Astrocyte (in vitro differentiated cells and primary cell): ENCODE data around the gene TMC5. TPM values are rescaled to one million over a fixed set of nuclear protein-coding genes. Genes with fewer than 3 reads are reported as not detected.

Experiments
- DNase-seq: peaks from one replicate; pipeline ENCODE4 v3.0.0-alpha.2; 2010; ENCODE audit warnings: low read depth
- FAIRE-seq: peaks from 2 replicates; lab custom pipeline; 2011; peaks lifted over from hg19 to GRCh38; lab: Jason Lieb, UNC
- H2AFZ ChIP-seq: 2 replicates; pipeline ENCODE4 v1.6.0; 2012; ENCODE audit warnings: low read depth, low read length, inconsistent platforms
- H3K27ac ChIP-seq: 2 replicates; pipeline ENCODE4 v1.5.1; 2011; ENCODE audit warnings: low read depth, low read length, inconsistent platforms
- H3K27me3 ChIP-seq: 2 replicates; pipeline ENCODE4 v1.6.0; 2011; ENCODE audit warnings: low read length, inconsistent platforms; ENCODE audit not compliant: insufficient read depth
- H3K36me3 ChIP-seq: 2 replicates; pipeline ENCODE4 v1.5.1; 2011; ENCODE audit warnings: low read length, inconsistent platforms; ENCODE audit not compliant: insufficient read depth
- H3K4me1 ChIP-seq: 2 replicates; pipeline ENCODE4 v1.5.1; 2011; ENCODE audit warnings: low read length, inconsistent platforms; ENCODE audit not compliant: insufficient read depth
- H3K4me2 ChIP-seq: 2 replicates; pipeline ENCODE4 v1.6.0; 2012; ENCODE audit warnings: low read length, inconsistent platforms
- H3K4me3 ChIP-seq: 2 replicates; pipeline ENCODE4 v1.5.1; 2011; ENCODE audit warnings: low read depth, mild to moderate bottlenecking, low read length, inconsistent platforms; ENCODE audit not compliant: insufficient read depth
- H3K79me2 ChIP-seq: 2 replicates; pipeline ENCODE4 v1.6.0; 2012; ENCODE audit warnings: mild to moderate bottlenecking, low read length, inconsistent platforms; ENCODE audit not compliant: insufficient read depth
- H3K9ac ChIP-seq: 2 replicates; pipeline ENCODE4 v1.6.0; 2012; ENCODE audit warnings: mild to moderate bottlenecking, low read length, inconsistent platforms
- H3K9me3 ChIP-seq: 2 replicates; pipeline ENCODE4 v1.5.1; 2012; ENCODE audit warnings: low read depth, mild to moderate bottlenecking, low read length, inconsistent platforms; ENCODE audit not compliant: insufficient read depth
- H4K20me1 ChIP-seq: 2 replicates; pipeline ENCODE4 v1.6.0; 2012; ENCODE audit warnings: low read length, inconsistent platforms; ENCODE audit not compliant: insufficient read depth
- H3K27ac Mint-ChIP-seq: one replicate; pipeline ENCODE4 v1.8.0; 2021; ENCODE audit warnings: mild to moderate bottlenecking, mixed read lengths; ENCODE audit not compliant: unreplicated experiment
- H3K27me3 Mint-ChIP-seq: one replicate; pipeline ENCODE4 v1.8.0; 2021; ENCODE audit warnings: low read depth, mixed read lengths; ENCODE audit not compliant: unreplicated experiment
- H3K36me3 Mint-ChIP-seq: one replicate; pipeline ENCODE4 v1.8.0; 2021; ENCODE audit warnings: low read depth, mixed read lengths; ENCODE audit not compliant: unreplicated experiment
- H3K4me1 Mint-ChIP-seq: one replicate; pipeline ENCODE4 v1.8.0; 2021; ENCODE audit warnings: low read depth, mixed read lengths; ENCODE audit not compliant: unreplicated experiment
- H3K4me3 Mint-ChIP-seq: one replicate; pipeline ENCODE4 v1.8.0; 2021; ENCODE audit warnings: mild to moderate bottlenecking, moderate library complexity, mixed read lengths; ENCODE audit not compliant: unreplicated experiment
- H3K9me3 Mint-ChIP-seq: one replicate; pipeline ENCODE4 v1.8.0; 2021; ENCODE audit warnings: mild to moderate bottlenecking, mixed read lengths; ENCODE audit not compliant: unreplicated experiment
- EZH2 ChIP-seq: IDR thresholded peaks from 2 replicates; pipeline ENCODE4 v1.6.1; 2012; ENCODE audit warnings: mild to moderate bottlenecking, low read length, inconsistent platforms; ENCODE audit not compliant: insufficient read depth
- total RNA-seq: library from RNA; stranded (reverse); gene quantifications from 2 replicates; pipeline ENCODE4 v1.2.1, GENCODE V29; 2021
- TF ChIP-seq, protein P1 (sequence below): IDR thresholded peaks from 2 replicates; pipeline ENCODE4 v1.5.1; 2011; ENCODE audit warnings: low read depth, mild to moderate bottlenecking, inconsistent platforms, low read length, moderate library complexity; ENCODE audit not compliant: insufficient read depth

The TMC5 gene
- total RNA-seq, 1 donor from 2014 or later, result 0.11 TPM

GRCh38 chr16:19472482-19472881, 54.8 kb downstream of the TMC5 start:
- H3K27me3 Mint-ChIP-seq, result peaks cover 3% of the 10 kb centered on the region
- no peak overlapping the region for H3K4me3 Mint-ChIP-seq
- Histone ChIP-seq H4K20me1 (no peaks in the 10 kb centered on the region), H3K27ac (no peak overlapping the region), H3K79me2 (no peaks in the 10 kb centered on the region), H2AFZ (no peak overlapping the region), H3K9ac (no peak overlapping the region), H3K4me2 (no peak overlapping the region), H3K4me1 (no peaks in the 10 kb centered on the region), H3K4me3 (no peak overlapping the region), H3K9me3 (no peaks in the 10 kb centered on the region), H3K27me3 (no peaks in the 10 kb centered on the region), H3K36me3 (no peaks in the 10 kb centered on the region)
- H3K4me1 Mint-ChIP-seq, result no peaks in the 10 kb centered on the region
- H3K36me3 Mint-ChIP-seq, result peaks cover 3% of the 10 kb centered on the region
- DNase-seq (no peak), FAIRE-seq (no peak)
- H3K9me3 Mint-ChIP-seq, result peaks cover 5% of the 10 kb centered on the region
- H3K27ac Mint-ChIP-seq, result no peak overlapping the region
- no peak for TF ChIP-seq EZH2
- TF ChIP-seq, protein P1, sequence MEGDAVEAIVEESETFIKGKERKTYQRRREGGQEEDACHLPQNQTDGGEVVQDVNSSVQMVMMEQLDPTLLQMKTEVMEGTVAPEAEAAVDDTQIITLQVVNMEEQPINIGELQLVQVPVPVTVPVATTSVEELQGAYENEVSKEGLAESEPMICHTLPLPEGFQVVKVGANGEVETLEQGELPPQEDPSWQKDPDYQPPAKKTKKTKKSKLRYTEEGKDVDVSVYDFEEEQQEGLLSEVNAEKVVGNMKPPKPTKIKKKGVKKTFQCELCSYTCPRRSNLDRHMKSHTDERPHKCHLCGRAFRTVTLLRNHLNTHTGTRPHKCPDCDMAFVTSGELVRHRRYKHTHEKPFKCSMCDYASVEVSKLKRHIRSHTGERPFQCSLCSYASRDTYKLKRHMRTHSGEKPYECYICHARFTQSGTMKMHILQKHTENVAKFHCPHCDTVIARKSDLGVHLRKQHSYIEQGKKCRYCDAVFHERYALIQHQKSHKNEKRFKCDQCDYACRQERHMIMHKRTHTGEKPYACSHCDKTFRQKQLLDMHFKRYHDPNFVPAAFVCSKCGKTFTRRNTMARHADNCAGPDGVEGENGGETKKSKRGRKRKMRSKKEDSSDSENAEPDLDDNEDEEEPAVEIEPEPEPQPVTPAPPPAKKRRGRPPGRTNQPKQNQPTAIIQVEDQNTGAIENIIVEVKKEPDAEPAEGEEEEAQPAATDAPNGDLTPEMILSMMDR, result no peak

DNA sequence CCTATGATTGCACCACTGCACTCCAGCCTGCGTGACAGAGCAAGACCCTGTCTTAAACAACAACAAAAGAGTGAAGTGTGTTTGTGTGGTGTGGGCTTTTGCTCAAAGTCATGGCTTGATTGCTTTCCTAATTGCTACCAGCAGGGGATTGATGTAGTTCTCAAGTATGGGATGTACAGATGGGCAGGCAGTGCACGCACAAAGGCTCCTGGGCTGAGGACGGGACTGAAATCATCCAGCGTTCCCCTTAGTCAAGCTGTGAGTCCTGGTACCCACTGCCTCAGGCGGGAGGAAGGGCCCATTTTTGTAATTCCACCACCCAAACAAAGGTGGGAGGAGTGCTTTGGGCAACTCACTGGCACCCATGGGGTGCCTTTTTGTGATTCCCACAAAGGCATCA, 56.9 kb downstream of the TMC5 start:
- DNase-seq (no peak), FAIRE-seq (no peak)
- H3K9ac ChIP-seq, result no peak overlapping the region
- H4K20me1 ChIP-seq, result no peaks in the 10 kb centered on the region
- no peak overlapping the region for H3K27ac ChIP-seq
- no peaks in the 10 kb centered on the region for H3K4me1 ChIP-seq
- H2AFZ ChIP-seq, result no peak overlapping the region
- Mint-ChIP-seq H3K36me3 (peaks cover 3% of the 10 kb centered on the region), H3K4me3 (no peak overlapping the region), H3K27ac (no peak overlapping the region), H3K9me3 (no peaks in the 10 kb centered on the region), H3K27me3 (peaks cover 8% of the 10 kb centered on the region), H3K4me1 (no peaks in the 10 kb centered on the region)
- no peaks in the 10 kb centered on the region for H3K27me3 ChIP-seq
- H3K4me2 ChIP-seq, result no peak overlapping the region
- H3K79me2 ChIP-seq, result no peaks in the 10 kb centered on the region
- no peaks in the 10 kb centered on the region for H3K9me3 ChIP-seq
- no peaks in the 10 kb centered on the region for H3K36me3 ChIP-seq
- TF ChIP-seq, protein P1, result no peak
- no peak for TF ChIP-seq EZH2
- H3K4me3 ChIP-seq, result no peak overlapping the region

DNA sequence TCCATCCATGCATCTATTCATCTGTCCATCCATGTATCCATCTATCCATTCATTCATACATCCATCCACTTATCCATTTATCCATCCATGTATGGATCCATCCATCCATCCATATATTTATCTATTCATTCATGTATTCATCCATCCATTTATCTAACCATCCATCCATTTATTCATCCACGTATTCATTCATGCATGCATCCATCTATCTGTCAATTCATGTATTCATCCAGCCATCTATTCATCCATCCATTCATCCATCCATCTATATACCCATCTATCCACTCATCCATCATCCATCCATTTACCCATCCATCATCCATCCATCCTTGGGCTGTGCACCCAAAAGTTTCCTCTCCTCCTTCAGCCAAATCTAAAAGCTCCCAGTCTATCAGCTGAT, 60.8 kb downstream of the TMC5 start:
- Mint-ChIP-seq H3K27me3 (peaks cover 8% of the 10 kb centered on the region), H3K27ac (no peak overlapping the region), H3K9me3 (no peaks in the 10 kb centered on the region), H3K4me1 (no peaks in the 10 kb centered on the region), H3K4me3 (no peak overlapping the region), H3K36me3 (peaks cover 3% of the 10 kb centered on the region)
- Histone ChIP-seq H3K4me1 (no peaks in the 10 kb centered on the region), H3K27me3 (no peaks in the 10 kb centered on the region), H3K36me3 (no peaks in the 10 kb centered on the region), H3K9me3 (no peaks in the 10 kb centered on the region), H3K4me3 (no peak overlapping the region), H3K9ac (no peak overlapping the region), H3K27ac (no peak overlapping the region), H3K4me2 (no peak overlapping the region), H3K79me2 (no peaks in the 10 kb centered on the region), H4K20me1 (no peaks in the 10 kb centered on the region), H2AFZ (no peak overlapping the region)
- no peak for DNase-seq
- no peak for TF ChIP-seq EZH2
- TF ChIP-seq, protein P1, result no peak
- no peak for FAIRE-seq
